Body of pancreas (tissue), 4 donors: ENCODE data around the gene EIF2A.

Experiments used
- CTCF ChIP-seq, 7 experiments: fragments of 450-650 bp in 4 of 7; fragments of 200-600 bp in 3 of 7; sonication (generic) in 3 of 7; IDR thresholded peaks; one replicate each; pipeline ENCODE4 v1.5.1; 2016 to 2019; ENCODE audit warnings: antibody characterized with exemption in 7 of 7
- POLR2A ChIP-seq, 3 donors: fragments of 450-650 bp; IDR thresholded peaks; one replicate each; pipeline ENCODE4 v1.6.1; 2016; ENCODE audit warnings: antibody characterized with exemption in 3 of 3, mild to moderate bottlenecking in 2 of 3

GRCh38 chr3:150613709-150614480 lies 67.3 kb downstream of the EIF2A start:
- no peak for TF ChIP-seq CTCF (IDR thresholded peaks at IDR 0.05)
- TF ChIP-seq POLR2A (IDR thresholded peaks at IDR 0.05) = no peak
